PC-9 (cell line): Measurements from ENCODE around the gene SRL. TPM values are rescaled to one million over a fixed set of nuclear protein-coding genes. Genes with fewer than 3 reads are reported as not detected.
A peak's percentile ranks its signal among the peaks of the same experiment; 100 is the strongest.

Experiments
- Bru-seq: library from RNA; stranded (reverse); fragments of 400-500 nt; gene quantifications from one replicate; lab custom pipeline; 2021; lab: Mats Ljungman, UMichigan
- BruChase-seq, 2 experiments: library from RNA; stranded (reverse); fragments of 400-500 nt; gene quantifications; one replicate each; lab custom pipeline; 2021; lab: Mats Ljungman, UMichigan
- BruUV-seq: library from RNA; stranded (reverse); fragments of 400-500 nt; replicated peaks from 2 replicates; lab custom pipeline; 2021; lab: Mats Ljungman, UMichigan
- CTCF ChIA-PET: fragments of 300-600 bp; sonication (Branson Sonifier 250); formaldehyde crosslinking; loops from one replicate; lab custom pipeline; 2022; ENCODE audit warnings: antibody characterized with exemption; lab: Charles Lee
- POLR2A ChIA-PET: fragments of 300-600 bp; sonication (Branson Sonifier 250); formaldehyde crosslinking; loops from one replicate; lab custom pipeline; 2022; ENCODE audit warnings: antibody characterized with exemption; ENCODE audit not compliant: unreplicated experiment; lab: Charles Lee
- DNase-seq, 2 experiments: peaks; one replicate each; pipeline versions ENCODE4 v3.0.0 to v3.0.0-alpha.2; 2015 to 2022; ENCODE audit warnings: mixed read lengths in 1 of 2
- H2AFZ ChIP-seq: fragments of 200-600 bp; sonication (generic); 2 replicates; pipeline ENCODE4 v1.8.1; 2017; ENCODE audit warnings: antibody characterized with exemption
- H3F3A ChIP-seq: fragments of 200-600 bp; sonication (generic); 2 replicates; pipeline ENCODE4 v1.8.1; 2017; ENCODE audit warnings: antibody characterized with exemption, mild to moderate bottlenecking, low read depth; ENCODE audit not compliant: insufficient read depth
- H3K27ac ChIP-seq: fragments of 200-600 bp; sonication (generic); 2 replicates; pipeline ENCODE4 v1.6.1; 2016; ENCODE audit warnings: mixed run types
- H3K27me3 ChIP-seq: fragments of 200-600 bp; sonication (generic); 2 replicates; pipeline ENCODE4 v1.6.1; 2016; ENCODE audit warnings: low read depth, mixed run types; ENCODE audit not compliant: insufficient read depth
- H3K36me3 ChIP-seq: fragments of 200-600 bp; sonication (generic); 2 replicates; pipeline ENCODE4 v1.6.1; 2016; ENCODE audit warnings: low read depth, mixed run types
- H3K4me1 ChIP-seq: fragments of 200-600 bp; sonication (generic); replicated peaks from 2 replicates; pipeline ENCODE4 v1.6.1; 2016; ENCODE audit warnings: mixed run types; ENCODE audit not compliant: insufficient read depth
- H3K4me2 ChIP-seq: fragments of 200-600 bp; sonication (generic); 2 replicates; pipeline ENCODE4 v1.6.1; 2017; ENCODE audit warnings: mixed run types
- H3K4me3 ChIP-seq: fragments of 200-600 bp; sonication (generic); 2 replicates; pipeline ENCODE4 v1.6.1; 2016; ENCODE audit warnings: mixed run types
- H3K79me2 ChIP-seq: fragments of 200-600 bp; sonication (generic); 2 replicates; pipeline ENCODE4 v1.6.1; 2017; ENCODE audit warnings: low read depth, mixed run types
- H3K9me2 ChIP-seq: fragments of 200-600 bp; sonication (generic); 2 replicates; pipeline ENCODE4 v1.8.1; 2017; ENCODE audit warnings: mild to moderate bottlenecking; ENCODE audit not compliant: insufficient read depth
- H3K9me3 ChIP-seq: fragments of 200-600 bp; sonication (generic); 2 replicates; pipeline ENCODE4 v1.8.1; 2016; ENCODE audit warnings: low read depth; ENCODE audit not compliant: insufficient read depth
- H4K20me1 ChIP-seq: fragments of 200-600 bp; sonication (generic); 2 replicates; pipeline ENCODE4 v1.8.1; 2017; ENCODE audit not compliant: insufficient read depth
- EZH2 ChIP-seq: fragments of 200-600 bp; sonication (generic); IDR thresholded peaks from 2 replicates; pipeline ENCODE4 v1.8.0; 2017; ENCODE audit warnings: antibody characterized with exemption, low read depth
- intact Hi-C: fragments of 100-400 bp; cut with micrococcal nuclease; formaldehyde crosslinking; loops from one replicate; pipeline ENCODE4 v1.10.0; 2022; ENCODE audit not compliant: unreplicated experiment
- long read RNA-seq: library from polyadenylated mRNA; stranded (forward); transcript quantifications from one replicate; pipeline ENCODE4 v2.0.0, GENCODE V29; 2022
- total RNA-seq: library from RNA; stranded (reverse); gene quantifications from 2 replicates; pipeline ENCODE4 v1.2.3, GENCODE V29; 2021
- TF ChIP-seq, protein P1 (sequence below): fragments of 200-600 bp; sonication (generic); conservative IDR thresholded peaks from 2 replicates; pipeline ENCODE4 v1.6.1; 2017; ENCODE audit warnings: mixed run types, antibody characterized with exemption, mild to moderate bottlenecking, moderate library complexity

SRL gene
- total RNA-seq = not detected in 2 replicates
- Bru-seq, nascent RNA = percentile 13 among the genes with signal in this experiment
- BruChase-seq, experiment 1, labeled RNA remaining after a 2-hour chase = percentile 20 among the genes with signal in this experiment
- percentile 13 among the genes with signal in this experiment for BruChase-seq, experiment 2, labeled RNA remaining after a 6-hour chase
- long read RNA-seq, partial matches to known transcripts = 0 of 2 reads
- long read RNA-seq, other reads (novel, unspliced or antisense) = 2 of 2 reads

DNA sequence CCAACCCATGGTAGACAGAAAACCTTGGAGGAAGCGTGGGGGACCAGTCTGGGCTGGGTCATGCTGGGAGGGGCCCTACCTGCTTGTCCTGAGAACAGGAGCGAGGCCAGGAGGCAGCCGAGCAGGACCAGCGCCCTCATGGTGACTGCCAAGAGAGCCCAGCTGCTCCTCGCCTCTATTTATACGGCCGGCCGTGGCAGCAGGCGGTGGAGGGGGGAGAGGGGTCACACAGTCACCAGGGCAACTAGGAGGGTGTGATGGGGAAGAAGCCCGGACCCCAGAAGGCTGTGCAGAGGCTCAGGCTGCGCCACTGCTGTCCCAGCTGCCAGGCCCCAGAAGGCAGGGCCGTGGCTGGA is at the start of gene SRL:
TSS of gene SRL (minus strand) at position 153 of the 356 bp plus-strand sequence. CDS start at position 140, 13 bp downstream.
- no peak within 1 kb of the TSS for H3K4me2 ChIP-seq
- H3K9me2 ChIP-seq = no peaks in the 10 kb centered on the region
- H3K27me3 ChIP-seq = no peaks in the 10 kb centered on the region
- H3K4me1 ChIP-seq = no peaks in the 10 kb centered on the region
- no peak within 1 kb of the TSS for H2AFZ ChIP-seq
- peaks cover 5% of the 10 kb centered on the region; the same call in 1 of the 2 replicates for H3F3A ChIP-seq
- CTCF ChIA-PET = no interaction called here
- H3K4me3 ChIP-seq = no peak within 1 kb of the TSS
- intact Hi-C loops = no loop called here
- no peak for DNase-seq
- H3K9me3 ChIP-seq = no peaks in the 10 kb centered on the region
- no peaks in the 10 kb centered on the region for H3K79me2 ChIP-seq
- H3K36me3 ChIP-seq = no peaks in the 10 kb centered on the region
- H4K20me1 ChIP-seq = no peaks in the 10 kb centered on the region
- BruUV-seq = no TSS peak
- H3K27ac ChIP-seq = no peak within 1 kb of the TSS
- POLR2A ChIA-PET = interaction anchor here (0.8 kb wide), 1 partner anchor 12 kb away, joined by 4 read pairs; no protein-coding TSS in a partner anchor
- TF ChIP-seq, protein P1, sequence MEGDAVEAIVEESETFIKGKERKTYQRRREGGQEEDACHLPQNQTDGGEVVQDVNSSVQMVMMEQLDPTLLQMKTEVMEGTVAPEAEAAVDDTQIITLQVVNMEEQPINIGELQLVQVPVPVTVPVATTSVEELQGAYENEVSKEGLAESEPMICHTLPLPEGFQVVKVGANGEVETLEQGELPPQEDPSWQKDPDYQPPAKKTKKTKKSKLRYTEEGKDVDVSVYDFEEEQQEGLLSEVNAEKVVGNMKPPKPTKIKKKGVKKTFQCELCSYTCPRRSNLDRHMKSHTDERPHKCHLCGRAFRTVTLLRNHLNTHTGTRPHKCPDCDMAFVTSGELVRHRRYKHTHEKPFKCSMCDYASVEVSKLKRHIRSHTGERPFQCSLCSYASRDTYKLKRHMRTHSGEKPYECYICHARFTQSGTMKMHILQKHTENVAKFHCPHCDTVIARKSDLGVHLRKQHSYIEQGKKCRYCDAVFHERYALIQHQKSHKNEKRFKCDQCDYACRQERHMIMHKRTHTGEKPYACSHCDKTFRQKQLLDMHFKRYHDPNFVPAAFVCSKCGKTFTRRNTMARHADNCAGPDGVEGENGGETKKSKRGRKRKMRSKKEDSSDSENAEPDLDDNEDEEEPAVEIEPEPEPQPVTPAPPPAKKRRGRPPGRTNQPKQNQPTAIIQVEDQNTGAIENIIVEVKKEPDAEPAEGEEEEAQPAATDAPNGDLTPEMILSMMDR = no peak
- no peak for TF ChIP-seq EZH2

DNA sequence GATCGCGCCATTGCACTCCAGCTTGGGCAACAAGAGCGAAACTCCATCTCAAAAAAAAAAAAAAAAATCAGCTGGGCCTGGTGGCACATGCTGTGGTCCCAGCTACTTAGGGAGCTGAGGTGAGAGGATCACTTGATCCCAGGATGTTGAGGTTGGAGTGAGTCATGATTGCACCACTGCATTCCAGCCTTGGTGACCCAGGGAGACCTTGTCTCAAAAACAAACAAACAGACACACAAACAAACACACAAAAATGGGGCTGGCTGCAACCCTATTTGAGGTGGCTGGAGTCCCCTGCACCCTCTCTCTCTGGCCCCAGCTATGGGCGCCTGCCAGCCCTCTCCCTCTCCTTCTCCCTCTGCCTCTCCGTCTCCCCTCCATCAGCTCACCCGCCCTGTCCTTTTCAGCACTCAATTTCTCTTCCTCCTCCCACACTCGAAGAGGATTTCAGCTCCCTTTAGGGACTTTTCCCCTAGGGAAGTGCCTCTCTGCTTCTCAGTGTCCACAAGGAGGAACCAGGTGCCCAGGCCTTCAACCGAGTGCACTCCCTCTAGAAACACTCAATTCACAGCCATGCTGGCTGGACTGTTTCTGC is 48.5 kb upstream of the SRL start:
- peak overlapping the region; percentile 61 for H3K4me2 ChIP-seq
- H3K27me3 ChIP-seq = no peaks in the 10 kb centered on the region
- TF ChIP-seq, protein P1 = peak; percentile 57
- TF ChIP-seq EZH2 = no peak
- no peak overlapping the region for H2AFZ ChIP-seq
- no peaks in the 10 kb centered on the region for H4K20me1 ChIP-seq
- H3K27ac ChIP-seq = peak overlapping the region; percentile 56
- BruUV-seq = no TSS peak
- H3K4me1 ChIP-seq = peaks cover 60% of the 10 kb centered on the region
- peak; percentile 88 to 96 for DNase-seq
- H3F3A ChIP-seq = peaks cover 32% of the 10 kb centered on the region
- ChIA-PET CTCF (interaction anchor here (0.6 to 2.0 kb wide), 14 partner anchors 10 to 326 kb away, joined by 3 to 18 read pairs (median 5); no protein-coding TSS in a partner anchor), POLR2A (interaction anchor here (0.5 to 0.8 kb wide), 10 partner anchors 22 to 1771 kb away, joined by 3 to 15 read pairs (median 7); partner anchors contain the start of gene CREBBP)
- H3K79me2 ChIP-seq = no peaks in the 10 kb centered on the region
- no peaks in the 10 kb centered on the region for H3K9me2 ChIP-seq
- H3K9me3 ChIP-seq = no peaks in the 10 kb centered on the region
- H3K4me3 ChIP-seq = no peak overlapping the region
- no peaks in the 10 kb centered on the region for H3K36me3 ChIP-seq
- intact Hi-C loops = loop anchor here (1.0 to 10.0 kb wide), 5 partner anchors 9 to 654 kb away; partner anchors contain the start of gene TFAP4

DNA sequence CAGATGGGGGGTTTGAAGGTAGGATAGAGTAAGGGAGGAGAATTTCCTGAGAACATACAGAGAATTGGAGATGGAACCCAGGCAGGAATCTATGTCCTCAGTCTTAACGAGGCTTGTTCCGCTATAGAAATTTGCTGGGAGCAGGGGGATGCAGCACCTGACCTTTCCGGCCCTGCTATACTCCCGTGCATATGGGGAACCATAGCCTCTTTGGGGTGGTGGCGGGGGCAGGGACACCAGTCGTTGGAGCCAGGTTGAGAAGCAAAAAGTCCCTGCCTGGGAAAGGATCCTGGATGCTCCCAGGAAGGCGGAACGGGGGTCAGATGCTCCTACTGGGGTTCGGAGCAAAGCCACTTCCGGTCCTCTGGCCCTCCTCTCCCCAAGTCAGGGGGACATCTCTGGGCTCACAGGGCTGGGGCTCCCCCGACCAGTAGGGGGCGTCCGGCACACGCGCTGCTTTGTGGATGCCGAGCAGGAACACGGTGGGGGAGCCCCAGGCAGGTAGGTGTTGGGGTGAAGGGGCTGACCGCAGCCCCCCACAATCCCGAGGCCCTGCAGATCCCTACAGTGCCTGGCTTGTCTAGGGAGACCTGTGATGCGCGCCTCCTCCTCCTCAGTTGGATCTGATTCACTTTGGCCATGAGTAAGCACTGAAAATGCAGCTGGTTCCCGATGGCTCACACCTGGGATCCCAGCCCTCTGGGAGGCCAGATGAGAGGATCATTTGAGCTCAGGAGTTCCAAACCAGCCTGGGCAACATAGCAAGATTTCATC is 46.5 kb upstream of the SRL start:
- TF ChIP-seq, protein P1 = peak; percentile 90
- TF ChIP-seq EZH2 = no peak
- DNase-seq = peak; percentile 53 to 78
- Histone ChIP-seq H3K4me1 (peaks cover 57% of the 10 kb centered on the region), H3K27me3 (no peaks in the 10 kb centered on the region), H2AFZ (no peak overlapping the region), H3K9me2 (no peaks in the 10 kb centered on the region), H3K36me3 (no peaks in the 10 kb centered on the region), H3K4me2 (peak overlapping the region; percentile 52), H3K27ac (no peak overlapping the region), H3K9me3 (no peaks in the 10 kb centered on the region), H4K20me1 (no peaks in the 10 kb centered on the region), H3F3A (peaks cover 29% of the 10 kb centered on the region), H3K79me2 (no peaks in the 10 kb centered on the region), H3K4me3 (no peak overlapping the region)
- POLR2A ChIA-PET = interaction anchor here (0.6 to 0.7 kb wide), 3 partner anchors 29 to 66 kb away, joined by 3 to 7 read pairs (median 6); no protein-coding TSS in a partner anchor
- intact Hi-C loops = loop anchor here (1.0 kb wide), 1 partner anchor 114 kb away; no protein-coding TSS in a partner anchor
- CTCF ChIA-PET = interaction anchor here (0.7 to 1.4 kb wide), 11 partner anchors 10 to 105 kb away, joined by 3 to 10 read pairs (median 4); no protein-coding TSS in a partner anchor
- BruUV-seq = no TSS peak
